Measurements from ENCODE around the gene EHMT1.
"Not testable (repeated sequence)": the region's sequence is repeated elsewhere in the genome, so short reads cannot be mapped to it uniquely, and the experiment has no call there.

EHMT1 gene

DNA sequence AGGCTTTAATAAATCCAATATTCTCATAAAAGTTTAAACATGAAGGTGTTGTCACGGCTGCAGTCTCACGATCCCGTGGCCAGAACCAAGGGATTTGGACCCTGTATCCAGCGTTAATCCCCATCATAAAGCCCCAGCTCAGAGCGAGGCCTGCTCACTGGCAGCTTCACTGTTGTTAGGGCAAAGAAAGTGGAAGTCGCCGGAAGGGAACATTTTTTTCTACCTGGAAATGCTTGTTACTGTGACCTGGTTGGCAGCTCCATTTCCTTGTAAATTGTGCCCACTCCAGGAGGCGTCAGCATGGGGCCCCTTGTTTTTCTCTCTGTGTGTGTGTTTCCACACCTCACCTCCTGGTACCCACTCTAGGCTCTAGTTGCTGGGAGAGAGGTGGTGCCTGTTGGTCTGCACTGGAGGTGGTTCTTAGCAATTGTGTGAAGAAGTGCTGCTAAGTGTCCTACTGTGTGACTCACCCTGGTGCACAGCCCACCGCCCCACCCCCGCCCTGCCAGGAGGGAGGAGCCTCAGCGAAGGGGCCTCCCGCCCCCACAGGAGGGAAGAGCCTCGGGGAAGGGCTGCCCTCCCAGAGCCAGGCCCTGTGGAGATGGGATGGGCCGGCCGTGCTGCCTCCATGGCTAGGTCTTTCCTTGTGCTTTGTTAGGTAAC lies 105.1 kb downstream of the EHMT1 start:
- no peak for DNase-seq (ENCODE audit: low spot score)

GRCh38 chr9:137724818-137725240 lies 106.0 kb downstream of the EHMT1 start:
- TF ChIP-seq, protein P1, sequence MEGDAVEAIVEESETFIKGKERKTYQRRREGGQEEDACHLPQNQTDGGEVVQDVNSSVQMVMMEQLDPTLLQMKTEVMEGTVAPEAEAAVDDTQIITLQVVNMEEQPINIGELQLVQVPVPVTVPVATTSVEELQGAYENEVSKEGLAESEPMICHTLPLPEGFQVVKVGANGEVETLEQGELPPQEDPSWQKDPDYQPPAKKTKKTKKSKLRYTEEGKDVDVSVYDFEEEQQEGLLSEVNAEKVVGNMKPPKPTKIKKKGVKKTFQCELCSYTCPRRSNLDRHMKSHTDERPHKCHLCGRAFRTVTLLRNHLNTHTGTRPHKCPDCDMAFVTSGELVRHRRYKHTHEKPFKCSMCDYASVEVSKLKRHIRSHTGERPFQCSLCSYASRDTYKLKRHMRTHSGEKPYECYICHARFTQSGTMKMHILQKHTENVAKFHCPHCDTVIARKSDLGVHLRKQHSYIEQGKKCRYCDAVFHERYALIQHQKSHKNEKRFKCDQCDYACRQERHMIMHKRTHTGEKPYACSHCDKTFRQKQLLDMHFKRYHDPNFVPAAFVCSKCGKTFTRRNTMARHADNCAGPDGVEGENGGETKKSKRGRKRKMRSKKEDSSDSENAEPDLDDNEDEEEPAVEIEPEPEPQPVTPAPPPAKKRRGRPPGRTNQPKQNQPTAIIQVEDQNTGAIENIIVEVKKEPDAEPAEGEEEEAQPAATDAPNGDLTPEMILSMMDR (IDR thresholded peaks at IDR 0.05; ENCODE audit: extremely low read depth, missing control alignments): no peak
- DNase-seq (ENCODE audit: low spot score): no peak

More for the DNA sequence above, 105.1 kb downstream of the EHMT1 start:
- TF ChIP-seq, protein P1 (IDR thresholded peaks at IDR 0.05; ENCODE audit: extremely low read depth, missing control alignments): no peak

GRCh38 chr9:137725598-137725997 lies 106.8 kb downstream of the EHMT1 start:
- no peak for DNase-seq (ENCODE audit: low spot score)
- TF ChIP-seq, protein P1 (IDR thresholded peaks at IDR 0.05; ENCODE audit: extremely low read depth, missing control alignments): no peak

DNA sequence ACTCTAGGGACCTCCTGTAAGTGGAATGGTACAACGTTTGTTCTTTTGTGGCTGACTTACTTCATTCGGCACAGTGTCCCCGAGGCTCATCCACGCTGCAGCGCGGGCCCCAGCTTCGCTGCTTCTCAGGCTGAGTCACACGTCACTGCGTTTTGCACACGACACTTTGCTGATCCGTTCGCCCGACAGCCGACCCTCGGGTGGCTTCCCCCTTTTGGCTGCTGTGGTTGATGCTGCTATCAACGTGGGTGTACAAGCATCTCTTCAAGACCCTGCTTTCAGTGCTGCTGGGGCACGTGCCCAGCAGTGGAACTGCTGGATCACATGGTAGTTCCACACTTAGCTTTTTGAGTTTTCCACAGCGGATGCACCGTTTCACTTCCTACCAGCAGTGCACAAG lies 107.5 kb downstream of the EHMT1 start:
- not testable (repeated sequence) for DNase-seq (ENCODE audit: low spot score)

DNA sequence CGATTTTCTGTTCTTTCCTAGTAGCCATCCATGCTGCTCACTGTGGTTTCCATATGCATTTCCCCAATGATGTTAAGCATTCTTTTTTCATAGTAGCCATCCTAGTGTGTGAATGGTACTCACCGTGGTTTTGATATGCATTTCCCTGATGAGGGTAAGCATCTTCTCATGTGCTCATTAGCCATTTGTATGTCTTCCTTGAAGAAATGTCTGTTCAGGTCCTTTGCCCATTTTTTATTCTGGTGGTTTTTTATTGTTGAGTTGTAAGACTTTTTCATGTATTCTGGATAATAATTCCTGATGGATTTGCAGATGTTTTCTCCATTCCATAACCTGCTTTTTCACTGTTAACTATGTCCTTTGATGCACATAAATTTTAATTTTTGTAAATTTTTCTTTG lies 108.0 kb downstream of the EHMT1 start:
- no peak for DNase-seq (ENCODE audit: low spot score)
- TF ChIP-seq, protein P1 (IDR thresholded peaks at IDR 0.05; ENCODE audit: extremely low read depth, missing control alignments): no peak

DNA sequence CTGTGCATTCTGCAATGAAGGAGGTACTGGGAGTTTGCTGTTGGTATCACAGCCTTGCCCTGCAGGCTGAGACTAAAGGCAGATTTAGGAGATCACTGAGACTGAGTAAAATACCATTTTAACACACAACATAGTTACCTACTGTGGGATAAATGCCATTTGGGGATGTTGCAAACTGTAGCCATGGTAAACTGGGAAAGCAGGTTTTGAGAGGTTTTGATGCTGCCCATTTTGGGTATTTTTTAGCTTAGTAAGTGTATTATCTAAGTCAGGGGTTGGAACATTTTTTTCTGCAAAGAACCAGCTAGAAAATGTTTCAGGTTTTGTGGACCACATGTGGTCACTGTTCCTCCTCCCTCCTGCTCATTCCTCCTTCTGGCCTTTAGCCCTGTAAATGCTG lies 108.9 kb downstream of the EHMT1 start:
- TF ChIP-seq, protein P1 (IDR thresholded peaks at IDR 0.05; ENCODE audit: extremely low read depth, missing control alignments): no peak
- no peak for DNase-seq (ENCODE audit: low spot score)

DNA sequence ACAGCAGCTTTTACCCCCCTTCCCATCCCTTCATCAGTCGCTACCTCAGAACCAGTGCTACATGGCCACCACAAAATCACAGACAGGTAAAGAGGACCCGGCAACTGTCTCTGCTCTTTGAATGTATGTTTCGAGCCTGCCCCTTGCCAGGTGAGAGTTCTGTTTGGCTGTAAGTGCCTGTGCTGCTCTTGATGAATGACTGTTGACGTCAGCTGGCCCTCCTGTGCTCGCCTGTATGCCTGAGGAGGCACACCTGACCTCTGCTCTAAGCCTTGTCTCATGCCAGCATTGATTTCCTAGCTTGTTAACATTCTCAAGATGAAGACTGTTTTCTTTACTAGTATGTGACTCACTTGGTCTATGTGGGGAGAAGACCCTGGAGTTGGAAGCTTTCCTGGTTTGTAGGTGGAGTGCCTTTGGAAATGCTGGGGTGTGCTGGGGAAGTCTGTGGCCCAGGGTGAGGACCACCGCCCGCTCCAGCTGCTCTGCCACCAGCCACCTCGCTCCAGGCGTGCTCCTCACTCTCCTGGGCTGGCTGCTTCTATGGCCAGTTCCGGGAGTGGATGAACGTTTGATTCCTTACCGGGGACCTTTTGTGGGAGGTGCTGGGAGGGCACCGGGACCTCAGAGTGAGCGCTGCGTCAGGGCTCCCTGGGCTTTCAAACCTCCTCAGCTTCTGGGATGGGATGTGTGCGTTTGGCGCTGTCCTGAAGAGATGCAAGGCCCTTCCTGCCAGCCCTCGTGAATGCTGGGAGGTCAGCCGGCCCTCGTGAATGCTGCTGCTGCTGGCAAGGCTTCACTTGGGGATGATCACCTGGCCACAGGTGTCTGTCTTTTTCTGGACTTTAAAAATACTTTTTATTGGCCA lies 109.9 kb downstream of the EHMT1 start:
- TF ChIP-seq, protein P1 (IDR thresholded peaks at IDR 0.05; ENCODE audit: extremely low read depth, missing control alignments): no peak
- DNase-seq (ENCODE audit: low spot score): no peak
